ENCODE results near the gene PLSCR3.

The PLSCR3 gene

GRCh38 chr17:7440834-7441195 lies 46.5 kb upstream of the PLSCR3 start:
- Histone ChIP-seq H3K4me1 (peaks cover 12% of the 10 kb centered on the region), H3K36me3 (ENCODE audit: control insufficient read depth, insufficient read depth, low read length) (no peaks in the 10 kb centered on the region), H3K4me2 (ENCODE audit: low read length) (peak overlapping the region; percentile 99), H3K9ac (no peak overlapping the region), H3K9me3 (ENCODE audit: control insufficient read depth, low read length) (no peaks in the 10 kb centered on the region), H3K27me3 (ENCODE audit: control insufficient read depth, insufficient read depth, low read length) (no peaks in the 10 kb centered on the region), H2AFZ (peak overlapping the region; percentile 88), H3K27ac (peak overlapping the region; percentile 13), H3K4me3 (ENCODE audit: low read depth, low read length) (peak overlapping the region; percentile 76), H3K79me2 (no peaks in the 10 kb centered on the region)
- no peak for TF ChIP-seq CTCF (IDR thresholded peaks at IDR 0.05)

- Histone ChIP-seq H3K27me3 (ENCODE audit: control insufficient read depth, insufficient read depth, low read length) (no peaks in the 10 kb centered on the region), H3K9me3 (ENCODE audit: control insufficient read depth, low read length) (no peaks in the 10 kb centered on the region), H3K4me2 (ENCODE audit: low read length) (peak overlapping the region; percentile 99), H3K4me3 (ENCODE audit: low read depth, low read length) (peak overlapping the region; percentile 76), H3K27ac (peak overlapping the region; percentile 13), H3K79me2 (no peaks in the 10 kb centered on the region), H3K9ac (no peak overlapping the region), H3K36me3 (ENCODE audit: control insufficient read depth, insufficient read depth, low read length) (no peaks in the 10 kb centered on the region), H2AFZ (peak overlapping the region; percentile 88), H3K4me1 (peaks cover 10% of the 10 kb centered on the region)
- TF ChIP-seq CTCF (IDR thresholded peaks at IDR 0.05): no peak
These were observed 45.9 kb upstream of the PLSCR3 start for GRCh38 chr17:7440113-7440833.

GRCh38 chr17:7439462-7440112 lies 45.3 kb upstream of the PLSCR3 start, which contains the start of gene FGF11:
FGF11 (plus strand) TSS chr17:7439512; CDS start chr17:7439621, 109 bp downstream.
- peaks cover 10% of the 10 kb centered on the region for H3K4me1 ChIP-seq
- H2AFZ ChIP-seq: peak within 1 kb of the TSS; percentile 88
- no peaks in the 10 kb centered on the region for H3K9me3 ChIP-seq (ENCODE audit: control insufficient read depth, low read length)
- TF ChIP-seq CTCF (IDR thresholded peaks at IDR 0.05): no peak
- H3K79me2 ChIP-seq: no peaks in the 10 kb centered on the region
- no peak within 1 kb of the TSS for H3K9ac ChIP-seq
- H3K27ac ChIP-seq: peak within 1 kb of the TSS; percentile 13
- no peaks in the 10 kb centered on the region for H3K27me3 ChIP-seq (ENCODE audit: control insufficient read depth, insufficient read depth, low read length)
- no peaks in the 10 kb centered on the region for H3K36me3 ChIP-seq (ENCODE audit: control insufficient read depth, insufficient read depth, low read length)
- peak within 1 kb of the TSS; percentile 76 for H3K4me3 ChIP-seq (ENCODE audit: low read depth, low read length)
- peak within 1 kb of the TSS; percentile 99 for H3K4me2 ChIP-seq (ENCODE audit: low read length)

- Histone ChIP-seq H3K36me3 (ENCODE audit: control insufficient read depth, insufficient read depth, low read length) (no peaks in the 10 kb centered on the region), H3K27me3 (ENCODE audit: control insufficient read depth, insufficient read depth, low read length) (no peaks in the 10 kb centered on the region), H3K4me2 (ENCODE audit: low read length) (no peak overlapping the region), H3K9ac (no peak overlapping the region), H3K9me3 (ENCODE audit: control insufficient read depth, low read length) (no peaks in the 10 kb centered on the region), H2AFZ (no peak overlapping the region), H3K4me3 (ENCODE audit: low read depth, low read length) (peak overlapping the region; percentile 7), H3K27ac (no peak overlapping the region), H3K79me2 (no peaks in the 10 kb centered on the region), H3K4me1 (peaks cover 10% of the 10 kb centered on the region)
- TF ChIP-seq CTCF (IDR thresholded peaks at IDR 0.05): no peak
These were observed 44.5 kb upstream of the PLSCR3 start for GRCh38 chr17:7438656-7439460.

All from parathyroid adenoma (tissue), 2 donors.